ENCODE data around the gene PPDPF.

- TF ChIP-seq, protein P1, sequence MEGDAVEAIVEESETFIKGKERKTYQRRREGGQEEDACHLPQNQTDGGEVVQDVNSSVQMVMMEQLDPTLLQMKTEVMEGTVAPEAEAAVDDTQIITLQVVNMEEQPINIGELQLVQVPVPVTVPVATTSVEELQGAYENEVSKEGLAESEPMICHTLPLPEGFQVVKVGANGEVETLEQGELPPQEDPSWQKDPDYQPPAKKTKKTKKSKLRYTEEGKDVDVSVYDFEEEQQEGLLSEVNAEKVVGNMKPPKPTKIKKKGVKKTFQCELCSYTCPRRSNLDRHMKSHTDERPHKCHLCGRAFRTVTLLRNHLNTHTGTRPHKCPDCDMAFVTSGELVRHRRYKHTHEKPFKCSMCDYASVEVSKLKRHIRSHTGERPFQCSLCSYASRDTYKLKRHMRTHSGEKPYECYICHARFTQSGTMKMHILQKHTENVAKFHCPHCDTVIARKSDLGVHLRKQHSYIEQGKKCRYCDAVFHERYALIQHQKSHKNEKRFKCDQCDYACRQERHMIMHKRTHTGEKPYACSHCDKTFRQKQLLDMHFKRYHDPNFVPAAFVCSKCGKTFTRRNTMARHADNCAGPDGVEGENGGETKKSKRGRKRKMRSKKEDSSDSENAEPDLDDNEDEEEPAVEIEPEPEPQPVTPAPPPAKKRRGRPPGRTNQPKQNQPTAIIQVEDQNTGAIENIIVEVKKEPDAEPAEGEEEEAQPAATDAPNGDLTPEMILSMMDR (conservative IDR thresholded peaks at IDR 0.05 in 1 of 2, IDR thresholded peaks at IDR 0.05 in 1 of 2; ENCODE audit: low read depth in 1 of 2, low read length in 2 of 2) = no peak
- no peak for TF ChIP-seq EZH2 (IDR thresholded peaks at IDR 0.05; ENCODE audit: low read length, missing control alignments)
Measured at GRCh38 chr20:63556873-63557478, 36.4 kb downstream of the PPDPF start.
